Measurements from ENCODE around the gene NR1H3.

- TF ChIP-seq POLR2A (IDR thresholded peaks at IDR 0.05): no peak
- TF ChIP-seq CTCF (IDR thresholded peaks at IDR 0.05): no peak
- TF ChIP-seq POLR2AphosphoS5 (IDR thresholded peaks at IDR 0.05): no peak
- TF ChIP-seq EP300 (IDR thresholded peaks at IDR 0.05): peak in 1 of 4 donors; percentile 22
Measured at GRCh38 chr11:47243454-47243853, 14.3 kb upstream of the NR1H3 start.

Data from upper lobe of left lung (tissue), 4 donors.